GM19023 (cell line): ENCODE results near the gene CEP78.
"Not testable (repeated sequence)": the region's sequence is repeated elsewhere in the genome, so short reads cannot be mapped to it uniquely, and the experiment has no call there.

Experiments
- ATAC-seq: cut with Tn5 transposase; IDR thresholded peaks from one replicate; pipeline ENCODE4 v1.9.1; 2021; ENCODE audit warnings: mild to moderate bottlenecking, moderate library complexity; ENCODE audit not compliant: unreplicated experiment

Gene CEP78

DNA sequence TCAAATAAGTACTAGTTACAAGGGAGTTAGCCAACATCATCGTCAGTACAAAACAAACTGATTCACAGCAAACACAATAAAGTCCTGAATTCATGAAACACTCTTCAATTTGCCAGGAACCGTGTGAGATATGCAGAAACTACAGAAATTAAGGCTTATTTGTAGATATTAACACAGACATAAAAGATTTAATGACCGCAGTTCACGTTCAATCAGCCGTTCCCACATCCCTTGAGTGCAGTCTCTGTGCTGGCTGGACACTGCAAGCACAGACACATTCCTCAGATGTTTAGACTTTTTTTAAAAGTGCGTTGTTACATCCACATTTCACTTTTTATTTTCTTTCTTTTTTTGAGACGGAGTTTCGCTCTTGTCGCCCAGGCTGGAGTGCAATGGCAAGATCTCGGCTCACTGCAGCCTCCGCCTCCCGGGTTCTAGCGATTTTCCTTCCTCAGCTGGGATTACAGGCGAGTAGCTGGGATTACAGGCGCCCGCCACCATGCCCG lies 566 bp upstream of the CEP78 start:
- no peak for ATAC-seq

DNA sequence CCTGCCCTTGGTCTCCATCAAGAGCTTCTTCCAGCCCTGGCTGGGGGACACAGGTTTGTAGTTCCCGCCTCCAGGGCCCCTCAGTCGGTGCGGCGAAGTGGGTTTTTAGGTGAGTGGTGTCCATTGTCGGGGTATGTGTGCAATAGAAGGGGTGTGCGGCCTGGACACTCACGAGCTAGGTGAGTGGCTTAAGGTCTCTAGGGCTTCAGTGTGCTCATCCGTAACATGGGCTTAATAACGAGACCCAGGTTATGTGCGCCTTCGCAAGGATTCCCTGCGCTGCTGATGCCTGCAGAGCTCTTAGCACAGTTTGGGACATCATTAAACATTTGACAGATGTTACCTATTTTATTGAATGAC lies 656 bp downstream of the CEP78 start:
- ATAC-seq = peak; percentile 20

DNA sequence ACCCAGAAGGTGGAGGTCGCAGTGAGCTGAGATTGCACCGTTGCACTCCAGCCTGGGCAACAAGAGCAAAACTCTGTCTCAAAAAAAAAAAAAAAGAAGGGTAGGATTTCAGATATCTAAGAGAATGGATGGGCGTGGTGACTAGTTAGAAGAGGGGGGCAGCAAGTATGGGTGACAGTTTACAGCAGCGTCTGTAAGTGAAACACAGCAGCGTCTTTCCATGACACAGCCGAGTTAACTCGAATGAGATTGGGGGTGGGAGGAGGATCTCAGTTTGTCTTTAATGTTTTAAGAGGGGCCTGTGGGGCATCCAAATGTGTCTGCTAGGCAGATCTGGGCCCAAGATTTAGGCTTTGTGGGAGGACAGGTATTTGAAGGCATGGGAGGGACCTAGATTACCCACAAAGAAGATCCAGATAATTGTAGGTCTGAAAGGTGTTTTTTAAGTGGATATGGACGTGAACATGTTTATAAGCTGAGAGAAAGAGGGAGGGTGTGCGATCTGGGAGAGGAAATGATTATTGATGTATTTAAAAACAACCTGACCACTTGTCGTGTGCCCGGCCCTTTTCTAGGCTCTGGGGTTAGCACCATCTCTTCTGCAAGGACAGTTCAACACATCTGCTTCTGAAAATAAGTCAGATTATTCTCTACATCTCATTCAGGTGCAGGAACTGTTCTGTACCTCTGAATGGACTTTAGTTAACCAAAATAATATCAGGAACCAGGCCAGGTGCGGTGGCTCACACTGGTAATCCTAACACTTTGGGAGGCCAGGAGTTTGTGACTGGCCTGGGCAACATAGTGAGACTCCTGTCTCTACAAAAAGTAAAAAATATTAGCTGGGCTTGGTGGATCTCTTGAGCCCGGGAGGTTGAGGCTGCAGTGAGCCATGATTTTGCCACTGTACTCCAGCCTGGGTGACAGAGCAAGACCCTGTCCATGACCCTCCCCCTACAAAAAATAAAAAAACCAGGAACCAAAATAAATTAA lies 2.5 kb downstream of the CEP78 start:
- ATAC-seq = no peak

DNA sequence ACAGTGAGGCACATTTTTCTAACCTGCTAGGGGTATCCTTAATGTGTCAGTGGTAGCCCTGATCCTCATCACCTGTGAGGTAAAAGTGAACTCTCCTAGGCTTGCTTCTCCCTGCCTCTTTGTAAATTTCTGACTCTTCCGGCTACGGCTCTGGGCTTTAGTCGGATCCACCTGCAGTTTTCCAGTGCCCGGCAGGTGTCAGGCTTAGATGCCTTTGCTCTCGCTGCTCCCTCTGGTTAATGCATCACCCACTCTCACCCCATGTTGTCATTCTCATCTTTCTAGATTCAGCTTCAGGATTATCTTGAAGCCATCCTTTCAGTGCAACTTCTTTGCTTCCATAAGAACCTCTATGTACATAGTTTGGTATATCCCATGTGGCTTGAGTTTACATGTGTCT lies 3.6 kb downstream of the CEP78 start:
- no peak for ATAC-seq

DNA sequence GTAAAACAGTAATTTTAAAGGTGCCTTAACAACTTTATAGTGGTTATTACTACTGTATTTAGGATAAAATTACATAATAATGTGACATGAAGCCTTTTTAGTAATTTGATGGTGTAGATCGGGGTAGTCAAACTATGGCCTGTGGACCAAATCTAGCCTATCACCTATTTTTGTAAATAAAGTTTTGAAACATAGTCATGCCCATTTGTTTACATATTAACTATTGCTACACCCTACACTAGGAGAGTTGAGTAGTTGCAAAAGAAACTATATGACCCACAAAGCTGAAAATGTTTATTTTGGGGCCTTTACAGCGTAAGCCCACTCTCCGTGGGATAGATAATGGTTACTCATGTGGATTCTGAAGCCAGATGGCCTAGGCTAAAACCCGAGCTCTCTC lies 6.2 kb downstream of the CEP78 start:
- ATAC-seq = no peak

DNA sequence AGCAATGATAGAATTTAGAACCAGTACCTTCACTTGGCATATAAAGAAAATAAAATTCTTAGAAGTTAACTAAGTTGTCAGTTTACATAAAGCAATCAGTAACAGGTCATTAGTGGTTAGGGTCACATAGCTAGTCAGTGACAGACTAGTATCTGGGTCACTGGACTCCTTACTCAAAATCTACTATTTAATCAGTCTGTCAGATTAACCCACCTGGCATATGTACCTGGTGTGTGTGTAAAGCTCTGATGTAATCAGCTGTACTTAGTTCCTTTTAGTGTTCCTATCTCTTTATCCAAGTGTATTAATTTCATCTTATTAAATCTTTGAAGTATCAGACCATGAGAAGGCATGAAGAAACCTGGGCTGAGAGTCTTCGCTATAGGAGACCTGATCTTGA lies 7.3 kb downstream of the CEP78 start:
- no peak for ATAC-seq

DNA sequence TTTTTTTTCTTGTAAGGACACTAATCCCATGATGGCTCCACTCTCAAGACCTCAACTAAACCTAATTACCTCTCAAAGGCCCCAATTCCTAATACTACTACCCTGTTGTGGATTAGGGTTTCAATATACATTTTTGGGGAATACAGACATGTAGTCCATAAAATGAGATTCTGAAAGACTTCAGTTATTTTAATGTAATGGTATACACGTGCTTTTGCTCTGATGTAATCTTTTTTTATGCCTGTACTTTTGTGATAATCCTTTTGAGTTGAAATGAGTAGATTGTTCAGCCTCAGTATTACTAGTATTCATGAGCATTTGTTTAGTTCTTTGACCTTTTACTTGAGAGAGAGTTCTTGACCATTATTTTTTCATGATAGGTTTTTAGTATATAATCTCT lies 9.5 kb downstream of the CEP78 start:
- no peak for ATAC-seq

DNA sequence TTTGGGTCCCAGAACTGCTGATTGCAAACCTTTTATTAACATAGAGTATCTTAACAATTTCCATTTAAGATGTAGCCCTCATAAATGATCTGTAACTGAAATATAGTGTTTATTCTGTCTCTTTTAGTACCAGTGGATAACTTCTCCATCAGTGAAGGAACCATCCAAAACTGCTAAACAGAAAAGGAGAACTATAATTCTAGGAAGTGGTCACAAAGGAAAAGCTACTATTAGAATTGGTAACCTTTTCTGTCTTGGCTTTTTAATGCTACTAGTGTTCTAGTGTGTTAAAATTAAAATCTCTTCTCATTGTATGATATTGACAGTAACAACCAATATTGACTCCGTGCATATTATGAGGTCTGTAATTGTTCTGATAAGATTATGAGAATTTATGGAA lies 12.8 kb downstream of the CEP78 start:
- no peak for ATAC-seq

DNA sequence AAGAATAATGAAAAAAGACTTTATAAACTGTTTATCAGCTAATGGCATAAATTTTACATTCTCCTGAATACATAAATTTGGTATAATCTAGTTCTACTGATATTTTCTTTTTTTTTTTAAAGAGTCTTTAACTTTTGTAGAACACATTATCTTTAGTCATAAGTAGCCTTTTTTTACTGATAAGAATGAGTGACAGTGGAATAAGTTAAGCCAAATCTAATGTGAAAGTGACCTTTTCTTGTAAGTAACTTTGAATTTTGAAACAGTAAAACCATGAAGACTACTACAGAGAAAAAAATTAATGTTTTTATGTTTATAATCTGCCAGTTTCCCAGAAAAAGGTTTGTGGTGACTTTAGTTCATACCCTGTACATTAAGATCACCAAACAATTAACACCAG lies 13.7 kb downstream of the CEP78 start:
- ATAC-seq = no peak

DNA sequence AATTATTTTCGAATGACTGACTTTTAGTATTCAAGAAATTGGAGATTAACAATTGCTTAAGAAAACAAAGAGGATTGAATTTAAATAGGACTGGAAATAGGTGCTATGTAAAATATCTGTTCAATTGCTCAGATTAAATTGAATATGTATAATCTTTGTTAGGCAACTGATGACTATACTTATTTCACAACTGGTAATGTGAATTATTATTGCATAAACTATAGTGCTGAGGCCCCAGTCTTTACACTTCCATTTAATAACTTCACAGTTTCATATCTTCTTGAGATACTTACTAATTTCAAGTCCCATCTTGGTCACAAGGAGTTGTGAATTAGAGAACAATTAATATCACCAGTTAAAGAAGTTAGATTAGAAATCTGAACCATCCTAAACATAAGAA lies 16.7 kb downstream of the CEP78 start:
- no peak for ATAC-seq

DNA sequence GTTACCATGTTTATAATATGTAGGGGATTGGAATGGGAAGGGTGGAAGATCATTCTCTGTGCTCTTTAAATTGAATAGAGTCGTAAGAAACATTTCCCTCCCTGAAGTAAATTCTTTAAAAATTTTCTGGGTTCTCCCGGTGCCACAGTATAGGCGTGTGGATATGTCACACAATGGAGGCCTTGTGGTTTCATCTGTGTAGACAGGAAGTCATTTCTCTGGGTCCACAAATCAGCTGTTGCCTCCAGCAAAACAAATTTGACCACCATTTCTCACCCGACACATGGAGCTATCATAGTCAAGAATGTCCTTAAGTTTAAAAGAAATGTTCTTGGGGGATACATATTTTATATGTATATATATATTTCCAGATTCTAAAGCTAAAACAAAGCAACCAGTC lies 17.4 kb downstream of the CEP78 start:
- ATAC-seq = no peak

DNA sequence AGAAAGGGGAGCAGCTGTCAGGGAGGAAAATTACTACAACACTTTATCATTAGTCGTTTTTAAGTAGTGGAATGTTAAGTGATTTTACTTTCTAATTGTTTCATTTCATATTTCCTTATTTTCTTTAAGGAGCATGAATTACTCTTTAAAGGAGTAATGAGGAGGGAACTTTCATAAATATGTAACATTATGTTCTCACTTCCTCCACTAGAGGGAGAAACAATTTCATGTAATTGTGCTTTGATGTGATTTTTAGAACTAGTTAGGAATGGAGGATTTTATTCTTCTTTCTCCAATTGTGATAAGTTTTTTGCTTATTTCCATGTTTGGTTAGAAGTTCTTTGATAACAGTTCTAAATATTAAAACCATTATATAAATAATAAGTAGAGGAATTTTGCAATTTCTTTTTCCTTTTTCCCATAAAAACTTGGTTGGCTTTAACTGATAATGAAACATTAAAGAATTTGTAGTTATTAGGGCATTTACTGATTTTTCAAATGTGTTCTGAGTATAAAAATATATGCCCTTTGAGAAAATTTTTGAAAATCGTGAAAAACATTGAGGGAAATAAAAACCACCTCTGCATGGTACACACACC lies 25.6 kb downstream of the CEP78 start:
- no peak for ATAC-seq

DNA sequence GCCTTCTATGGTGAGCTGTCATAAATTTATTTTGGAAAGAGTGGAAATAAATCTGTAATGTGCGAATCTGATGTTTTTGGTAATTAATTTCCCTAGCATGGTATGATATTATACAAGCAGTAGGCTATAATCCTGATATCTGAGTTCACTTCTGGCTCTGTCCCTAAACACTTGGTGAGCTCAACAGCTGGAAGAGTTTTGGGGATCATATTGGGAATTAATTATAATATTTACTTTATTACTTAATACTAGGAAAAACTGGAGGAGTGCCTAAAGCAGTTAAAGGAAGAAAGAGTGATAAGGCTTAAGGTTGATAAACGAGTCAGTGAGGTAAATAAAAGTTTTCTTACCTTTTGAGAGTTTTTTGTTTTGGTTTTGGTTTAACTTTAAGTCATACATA lies 26.8 kb downstream of the CEP78 start:
- no peak for ATAC-seq

DNA sequence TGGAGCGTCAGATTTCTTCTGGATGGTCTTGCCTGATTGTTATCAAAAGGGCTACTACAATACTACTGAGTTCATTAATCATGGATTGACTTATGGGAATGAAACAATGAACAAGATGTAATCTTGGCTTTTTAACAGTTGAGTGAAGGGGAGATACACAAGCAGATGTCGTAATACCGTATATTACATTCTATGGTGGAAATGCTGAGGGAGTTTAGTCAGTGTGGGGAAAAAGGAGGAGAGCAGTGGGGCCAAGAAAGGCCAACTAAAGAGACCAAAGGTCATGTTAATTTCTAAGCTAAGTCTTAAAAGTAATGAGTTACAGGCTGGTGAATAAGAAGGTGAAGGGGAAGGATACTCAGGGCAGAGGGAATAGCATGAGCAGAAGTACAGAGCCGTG lies 32.0 kb downstream of the CEP78 start:
- no peak for ATAC-seq

DNA sequence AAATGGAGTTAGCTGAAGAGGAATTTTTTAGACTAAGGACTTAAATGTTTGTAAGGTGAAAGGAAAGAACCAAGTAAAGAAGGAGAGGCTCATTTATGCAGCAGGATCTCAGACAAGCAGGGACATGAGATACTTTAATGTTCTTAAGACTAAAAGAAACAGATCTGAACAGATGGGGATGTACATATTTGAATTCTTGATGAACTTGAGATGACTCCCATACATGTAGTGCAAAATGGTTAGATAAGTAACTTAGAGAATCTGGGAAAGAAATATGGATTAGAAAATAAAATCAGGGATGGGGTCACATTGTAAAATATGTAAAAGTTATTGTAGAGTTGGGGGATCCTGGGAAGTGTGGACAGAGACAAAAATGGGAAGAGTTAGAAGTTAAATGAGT lies 33.9 kb downstream of the CEP78 start:
- ATAC-seq = no peak

DNA sequence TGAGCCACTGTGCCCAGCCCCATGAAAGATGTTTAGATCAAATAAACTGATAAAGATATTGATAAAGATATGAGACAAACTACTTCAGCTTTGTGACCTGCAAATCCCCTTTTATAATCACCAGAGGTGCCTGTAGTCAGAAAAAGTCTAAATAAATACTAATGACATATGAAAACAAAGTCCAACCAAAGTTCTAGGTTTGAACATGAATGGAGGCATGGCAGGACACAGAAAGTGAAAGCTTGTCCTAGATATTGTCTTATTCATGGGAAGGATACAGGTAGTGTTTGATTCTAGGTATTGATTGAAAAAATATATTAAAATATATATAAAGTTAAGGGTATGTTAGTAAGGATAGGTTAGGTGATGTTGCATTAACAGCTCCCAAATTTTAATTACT lies 36.4 kb downstream of the CEP78 start:
- ATAC-seq = no peak

DNA sequence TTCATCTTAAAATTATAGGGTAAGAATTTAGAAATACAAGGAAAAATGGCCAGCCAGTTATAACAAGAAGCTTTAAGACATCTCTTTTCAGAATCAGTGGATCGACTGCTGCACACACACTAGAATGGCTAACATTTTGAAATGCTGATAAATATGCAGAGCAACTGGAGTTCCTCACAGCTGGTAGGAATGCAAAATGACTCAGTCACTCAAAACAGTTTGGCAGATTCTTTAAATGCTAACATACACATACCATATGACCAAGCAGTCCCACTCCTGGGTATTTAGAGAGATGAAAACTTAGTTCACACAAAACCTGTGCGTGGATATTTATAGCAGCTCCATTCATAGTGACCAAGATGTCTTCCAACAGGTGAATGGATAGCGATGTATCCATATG lies 37.9 kb downstream of the CEP78 start:
- ATAC-seq = no peak

DNA sequence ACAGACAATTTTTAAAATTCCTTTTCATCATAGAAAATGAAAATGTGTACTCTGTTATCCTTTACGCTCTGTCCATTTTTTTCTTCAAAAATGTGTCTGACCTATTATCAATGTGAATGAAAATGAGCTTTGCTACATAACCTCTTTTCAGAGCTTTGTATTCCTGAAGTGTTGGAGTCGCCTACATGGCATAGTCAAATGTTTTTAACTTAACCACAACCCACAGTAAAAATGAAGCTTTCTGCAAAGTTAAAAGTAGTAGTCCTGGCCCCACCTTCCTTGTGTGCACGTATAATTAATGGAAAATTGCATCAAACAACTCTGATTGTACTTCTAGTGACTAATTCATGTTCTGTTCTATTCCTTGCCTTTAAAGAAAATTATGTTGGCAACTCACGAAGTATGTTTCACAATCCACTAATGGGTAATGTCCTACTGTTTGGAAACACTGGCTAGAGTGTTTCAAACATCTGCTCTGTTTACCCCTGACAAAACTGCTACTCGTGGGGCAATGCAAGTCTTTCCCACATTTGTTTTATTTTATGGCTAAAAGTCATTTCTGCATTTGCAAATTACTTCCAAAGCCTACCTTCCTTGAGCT lies 42.4 kb downstream of the CEP78 start:
- ATAC-seq = no peak

DNA sequence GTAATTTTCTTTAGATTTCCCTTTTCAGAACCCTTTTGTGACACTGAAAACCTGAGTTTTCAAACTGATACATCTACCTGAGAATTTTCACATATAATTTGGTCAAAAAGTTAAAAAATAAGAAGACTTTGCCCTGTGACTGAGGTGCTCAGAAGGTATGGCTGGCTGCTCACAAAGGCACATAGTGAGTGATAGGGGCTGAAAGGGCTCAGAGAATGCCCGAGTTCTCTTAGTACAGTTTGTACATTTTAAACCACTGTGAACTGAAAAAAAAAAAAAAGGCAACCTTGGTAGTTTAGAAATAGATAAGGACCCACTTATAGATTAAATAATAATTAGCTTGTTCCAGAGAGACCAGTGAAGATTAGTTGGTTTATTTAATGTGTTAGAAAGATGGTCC lies 42.9 kb downstream of the CEP78 start:
- ATAC-seq = no peak

DNA sequence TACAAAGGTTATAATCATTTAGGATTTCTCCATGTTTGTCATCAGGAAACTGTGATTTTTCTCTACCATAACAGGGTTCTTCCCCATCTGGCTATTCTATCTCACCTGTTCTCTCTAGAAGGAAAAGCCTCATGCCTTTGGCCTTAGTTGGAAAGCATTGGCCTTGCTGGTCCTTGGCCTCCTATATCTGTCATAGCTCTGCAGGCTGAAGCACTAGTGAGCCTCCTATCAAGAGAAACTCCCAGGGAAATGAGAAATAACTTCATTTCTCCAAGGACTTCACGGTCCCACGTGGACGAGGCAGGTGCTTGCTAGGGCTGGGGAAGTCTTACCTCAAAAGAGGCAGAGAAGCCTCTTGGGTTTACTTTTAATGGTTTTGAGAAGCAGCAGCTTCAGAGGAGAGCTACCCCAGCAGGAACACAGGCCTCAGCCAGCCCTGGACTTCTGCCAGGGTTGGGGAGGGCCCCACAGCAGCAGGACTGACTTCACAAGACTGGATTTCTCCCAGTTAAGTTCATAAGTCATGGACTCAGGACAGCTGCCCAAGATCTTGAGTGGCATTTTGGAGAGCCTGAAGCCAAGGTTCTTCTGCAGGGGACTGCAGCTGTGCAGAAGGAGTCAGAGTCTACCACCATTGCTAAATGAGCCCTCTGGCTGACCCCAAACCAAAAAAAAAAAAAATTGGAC lies 45.2 kb downstream of the CEP78 start:
- no peak for ATAC-seq

DNA sequence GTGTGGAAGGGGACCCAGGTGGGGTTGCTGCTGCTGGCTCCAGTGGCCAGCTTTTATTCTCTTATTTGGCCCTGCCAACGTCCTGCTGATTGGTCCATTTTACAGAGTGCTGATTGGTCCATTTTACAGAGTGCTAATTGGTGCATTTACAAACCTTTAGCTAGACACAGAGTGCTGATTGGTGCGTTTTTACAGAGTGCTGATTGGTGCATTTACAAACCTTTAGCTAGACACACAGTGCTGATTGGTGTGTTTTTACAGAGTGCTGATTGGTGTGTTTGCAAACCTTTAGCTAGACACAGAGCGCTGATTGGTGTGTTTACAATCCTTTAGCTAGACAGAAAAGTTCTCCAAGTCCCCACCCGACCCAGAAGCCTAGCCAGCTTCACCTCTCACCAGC lies 48.3 kb downstream of the CEP78 start:
- ATAC-seq = not testable (repeated sequence)
